Endothelial cell of umbilical vein (primary cell): ENCODE results near the gene SLC22A23. TPM values are rescaled to one million over a fixed set of nuclear protein-coding genes. Genes with fewer than 3 reads are reported as not detected.
A peak's percentile ranks its signal among the peaks of the same experiment; 100 is the strongest.

Experiments used
- BruUV-seq: library from RNA; stranded (reverse); fragments of 400-500 nt; replicated peaks from 2 replicates; lab custom pipeline; 2021; lab: Mats Ljungman, UMichigan
- CTCF ChIA-PET: fragments of 300-600, 350-600 bp; sonication (Branson Sonifier 250); formaldehyde crosslinking; loops from one replicate; lab custom pipeline; 2021; ENCODE audit warnings: antibody characterized with exemption, inconsistent platforms; lab: Charles Lee
- POLR2A ChIA-PET: fragments of 300-600, 350-600 bp; sonication (Branson Sonifier 250); formaldehyde crosslinking; loops from one replicate; lab custom pipeline; 2021; ENCODE audit warnings: antibody characterized with exemption, inconsistent platforms; lab: Charles Lee
- DNase-seq: peaks from one replicate; pipeline ENCODE4 v3.0.0-alpha.2; 2011; ENCODE audit warnings: low read depth, low spot score
- FAIRE-seq: peaks from 2 replicates; lab custom pipeline; 2011; peaks lifted over from hg19 to GRCh38; lab: Jason Lieb, UNC
- H2AFZ ChIP-seq: 2 replicates; pipeline ENCODE4 v1.6.0; 2012; ENCODE audit warnings: low read depth, low read length, control low read depth, inconsistent platforms
- H3K27ac ChIP-seq: 2 replicates; pipeline ENCODE4 v1.5.1; 2011; ENCODE audit warnings: low read depth, mild to moderate bottlenecking, control low read depth, low read length, moderate library complexity; ENCODE audit not compliant: insufficient read depth
- H3K27me3 ChIP-seq, 2 experiments: 2 replicates each; pipeline versions ENCODE4 v1.6.0 to v1.6.1; 2011; ENCODE audit warnings: low read length in 2 of 2, mixed read lengths in 1 of 2; ENCODE audit not compliant: control insufficient read depth in 2 of 2, insufficient read depth in 2 of 2
- H3K36me3 ChIP-seq, 2 experiments: 2 replicates in 1 of 2; 3 replicates in 1 of 2; pipeline ENCODE4 v1.5.1; 2011; ENCODE audit warnings: low read length in 2 of 2, mild to moderate bottlenecking in 1 of 2, moderate library complexity in 1 of 2; ENCODE audit not compliant: control insufficient read depth in 2 of 2, insufficient read depth in 2 of 2; ENCODE audit errors: extremely low read depth in 1 of 2
- H3K4me1 ChIP-seq: 3 replicates; pipeline ENCODE4 v1.5.1; 2011; ENCODE audit warnings: mild to moderate bottlenecking, low read length; ENCODE audit not compliant: control insufficient read depth, insufficient read depth; ENCODE audit errors: extremely low read depth
- H3K4me2 ChIP-seq: 2 replicates; pipeline ENCODE4 v1.6.1; 2011; ENCODE audit warnings: low read length, control low read depth, mixed read lengths; ENCODE audit not compliant: insufficient read depth
- H3K4me3 ChIP-seq, 3 experiments: fragments of 200-600 bp in 1 of 3; sonication (generic), shearing (Covaris generic) in 1 of 3; replicated peaks in 1 of 3; 2 replicates each; pipeline ENCODE4 v1.5.1; 2011 to 2016; ENCODE audit warnings: control low read depth in 3 of 3, low read length in 3 of 3, mild to moderate bottlenecking in 2 of 3, inconsistent platforms in 1 of 3, low read depth in 1 of 3, moderate library complexity in 1 of 3; ENCODE audit not compliant: insufficient read depth in 1 of 3
- H3K79me2 ChIP-seq: 2 replicates; pipeline ENCODE4 v1.6.0; 2012; ENCODE audit warnings: low read length, inconsistent platforms; ENCODE audit not compliant: control insufficient read depth, insufficient read depth
- H3K9ac ChIP-seq: replicated peaks from 2 replicates; pipeline ENCODE3; 2011; ENCODE audit warnings: low read length, control low read depth; ENCODE audit not compliant: insufficient read depth; ENCODE audit errors: extremely low read depth
- H3K9me1 ChIP-seq: replicated peaks from 3 replicates; pipeline ENCODE4 v1.6.0; 2011; ENCODE audit warnings: mild to moderate bottlenecking, low read length; ENCODE audit not compliant: control insufficient read depth, insufficient read depth; ENCODE audit errors: extremely low read depth
- H3K9me3 ChIP-seq: replicated peaks from 2 replicates; pipeline ENCODE4 v1.5.1; 2012; ENCODE audit warnings: low read length, inconsistent platforms; ENCODE audit not compliant: control insufficient read depth, insufficient read depth
- H4K20me1 ChIP-seq: replicated peaks from 2 replicates; pipeline ENCODE3; 2011; ENCODE audit warnings: mild to moderate bottlenecking, low read length; ENCODE audit not compliant: control insufficient read depth, insufficient read depth; ENCODE audit errors: extremely low read depth
- CTCF ChIP-seq, 2 donors: IDR thresholded peaks; 1 replicate in 1 of 2; 2 replicates in 1 of 2; pipeline ENCODE4 v1.5.1; 2011; ENCODE audit warnings: low read length in 2 of 2, mild to moderate bottlenecking in 2 of 2, moderate library complexity in 2 of 2, control low read depth in 1 of 2, inconsistent platforms in 1 of 2, low read depth in 1 of 2; ENCODE audit not compliant: insufficient read depth in 1 of 2; ENCODE audit errors: extremely low read depth in 1 of 2
- EZH2 ChIP-seq: IDR thresholded peaks from 2 replicates; pipeline ENCODE4 v1.6.1; 2012; ENCODE audit warnings: borderline replicate concordance, low read depth, mild to moderate bottlenecking, moderate library complexity, low read length, inconsistent platforms; ENCODE audit not compliant: severe bottlenecking
- FOS ChIP-seq: IDR thresholded peaks from 2 replicates; pipeline ENCODE4 v1.6.1; 2011; ENCODE audit warnings: mild to moderate bottlenecking, low read length, moderate library complexity, borderline replicate concordance; ENCODE audit not compliant: insufficient read depth
- GATA2 ChIP-seq: IDR thresholded peaks from 2 replicates; pipeline ENCODE4 v1.7.0; 2011; ENCODE audit warnings: low read depth, mild to moderate bottlenecking, moderate library complexity, mixed read lengths, low read length; ENCODE audit not compliant: insufficient read length, insufficient read depth
- JUN ChIP-seq: IDR thresholded peaks from 2 replicates; pipeline ENCODE4 v1.6.1; 2011; ENCODE audit warnings: borderline replicate concordance, low read depth; ENCODE audit not compliant: insufficient read length, insufficient read depth
- MAX ChIP-seq: IDR thresholded peaks from 2 replicates; pipeline ENCODE4 v1.6.1; 2011; ENCODE audit not compliant: insufficient read depth, insufficient read length
- MYC ChIP-seq: IDR thresholded peaks from one replicate; pipeline ENCODE4 v1.6.1; 2011; ENCODE audit warnings: mild to moderate bottlenecking, low read depth, low read length
- POLR2A ChIP-seq: IDR thresholded peaks from 2 replicates; pipeline ENCODE4 v1.6.1; 2012; ENCODE audit warnings: low read depth, mild to moderate bottlenecking, control low read depth, low read length
- POLR2AphosphoS5 ChIP-seq: IDR thresholded peaks from 2 replicates; pipeline ENCODE4 v1.6.1; 2012; ENCODE audit warnings: low read depth, mild to moderate bottlenecking, control low read depth, low read length, moderate library complexity; ENCODE audit not compliant: insufficient read depth
- dilution Hi-C: fragments of 300-500 bp; cut with MboI; formaldehyde crosslinking; loops from one replicate; pipeline ENCODE4 v1.15.0; 2019; ENCODE audit warnings: low sequenced_read_pairs; ENCODE audit not compliant: extremely low pct_ligation_motif_present
- intact Hi-C: fragments of 100-400 bp; cut with micrococcal nuclease; formaldehyde crosslinking; loops from one replicate; pipeline ENCODE4 v1.10.0; 2022
- polyA plus RNA-seq, 4 experiments: library from polyadenylated mRNA; depleted of rRNA in 3 of 4; stranded (reverse) in 3 of 4; unstranded in 1 of 4; fragments of >200 nt; gene quantifications; 2 replicates each; pipeline versions ENCODE4 v1.2.1 to v1.2.3, GENCODE V29; 2011 to 2012; ENCODE audit warnings: missing spikeins in 1 of 4
- total RNA-seq: library from RNA; stranded (reverse); gene quantifications from 2 replicates; pipeline ENCODE4 v1.2.3, GENCODE V29; 2021

The SLC22A23 gene
- total and polyA plus RNA-seq, 2 donors (not counting 3 experiments of a cell fraction or from before 2014, with no cell fraction given), result 4.2 to 14.3 TPM

DNA sequence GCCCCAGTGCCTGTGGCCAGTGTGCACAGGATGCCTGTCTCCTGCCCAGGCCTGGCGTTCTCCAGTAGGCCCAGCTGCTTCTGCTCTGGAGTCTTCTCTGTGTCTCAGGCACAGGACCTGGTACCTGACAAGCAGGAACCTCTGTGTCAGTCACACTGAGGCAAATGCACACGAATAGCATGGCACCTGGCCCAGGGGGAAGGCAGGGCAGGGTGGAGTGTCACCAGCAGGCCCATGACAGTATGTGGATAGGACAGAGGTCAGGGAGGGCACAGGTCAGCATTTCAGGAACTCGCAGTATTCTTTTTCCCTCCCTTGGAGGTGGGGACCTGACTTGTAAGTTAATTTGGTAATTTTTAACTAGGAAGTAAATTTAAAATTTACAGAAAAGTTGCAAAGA lies 192.5 kb downstream of the SLC22A23 start:
- no TSS peak for BruUV-seq
- H3K79me2 ChIP-seq, result peaks cover 71% of the 10 kb centered on the region
- CTCF ChIA-PET, result no interaction called here

GRCh38 chr6:3263096-3263495 lies 193.8 kb downstream of the SLC22A23 start:
- no TSS peak for BruUV-seq
- no peaks in the 10 kb centered on the region for H3K9me3 ChIP-seq
- intact Hi-C loops, result no loop called here
- H2AFZ ChIP-seq, result no peak overlapping the region
- peaks cover 7% of the 10 kb centered on the region for H3K4me1 ChIP-seq
- H3K9me1 ChIP-seq, result no peaks in the 10 kb centered on the region
- dilution Hi-C loops, result no loop called here
- H3K27ac ChIP-seq, result no peak overlapping the region
- no peak for TF ChIP-seq MAX
- TF ChIP-seq POLR2A, result no peak
- no peak for TF ChIP-seq FOS
- no peak for TF ChIP-seq EZH2
- no peak for TF ChIP-seq MYC
- no peak for TF ChIP-seq CTCF (IDR thresholded peaks at IDR 0.05; ENCODE audit: extremely low read depth in 1 of 2, insufficient read depth in 1 of 2, low read depth in 1 of 2, low read length in 2 of 2)
- TF ChIP-seq JUN, result no peak
- no peak for TF ChIP-seq POLR2AphosphoS5
- TF ChIP-seq GATA2, result no peak
- H3K9ac ChIP-seq, result no peak overlapping the region
- H3K27me3 ChIP-seq, result no peaks in the 10 kb centered on the region
- ChIA-PET CTCF (interaction anchor here (0.6 to 4.4 kb wide), 3 partner anchors 11 to 716 kb away, joined by 3 to 25 read pairs (median 4); no protein-coding TSS in a partner anchor), POLR2A (no interaction called here)
- peaks cover 3 to 13% of the 10 kb centered on the region in 2 experiments for H3K36me3 ChIP-seq
- peaks cover 74% of the 10 kb centered on the region for H3K79me2 ChIP-seq
- H3K4me2 ChIP-seq, result no peak overlapping the region
- H4K20me1 ChIP-seq, result no peaks in the 10 kb centered on the region
- FAIRE-seq (no peak), DNase-seq (peak; percentile 24)
- H3K4me3 ChIP-seq, result no peak overlapping the region

More for the DNA sequence above, 192.5 kb downstream of the SLC22A23 start:
- no peaks in the 10 kb centered on the region for H3K27me3 ChIP-seq
- H4K20me1 ChIP-seq, result no peaks in the 10 kb centered on the region
- H3K36me3 ChIP-seq, result peaks cover 3 to 15% of the 10 kb centered on the region in 2 experiments
- no peak overlapping the region for H3K4me2 ChIP-seq
- H3K4me3 ChIP-seq, result no peak overlapping the region
- no peak for TF ChIP-seq POLR2A
- TF ChIP-seq JUN, result no peak
- dilution Hi-C loops, result no loop called here
- no peaks in the 10 kb centered on the region for H3K9me3 ChIP-seq
- intact Hi-C loops, result no loop called here
- no peak for DNase-seq
- H3K9ac ChIP-seq, result no peak overlapping the region
- H2AFZ ChIP-seq, result no peak overlapping the region
- H3K9me1 ChIP-seq, result no peaks in the 10 kb centered on the region
- no peak overlapping the region for H3K27ac ChIP-seq
- peaks cover 7% of the 10 kb centered on the region for H3K4me1 ChIP-seq
- POLR2A ChIA-PET, result no interaction called here
- no peak for FAIRE-seq
